ENCODE measurements around the gene UBASH3A. TPM values are rescaled to one million over a fixed set of nuclear protein-coding genes. Genes with fewer than 3 reads are reported as not detected.

UBASH3A gene
- total and polyA plus RNA-seq, 4 donors = 0.58 to 0.88 (median 0.67) TPM

DNA sequence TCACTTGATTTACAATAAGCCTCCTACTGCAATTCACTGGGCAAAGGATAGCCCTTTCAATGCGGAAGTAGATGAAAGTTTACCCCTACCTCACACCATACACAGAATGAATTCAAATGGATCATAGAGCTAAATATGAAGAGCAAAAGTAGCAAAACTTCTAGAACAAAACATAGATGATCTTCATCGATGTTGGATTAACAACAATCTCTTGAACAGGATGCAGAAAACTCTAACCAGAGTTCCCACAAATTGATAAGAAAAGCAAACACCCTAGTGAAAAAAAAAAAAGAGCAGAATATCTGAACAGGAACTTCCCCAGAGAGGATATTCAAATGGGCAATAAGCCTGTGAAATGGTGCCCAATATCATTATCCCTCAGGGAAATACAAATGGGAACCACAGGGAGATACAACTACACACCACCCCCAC, 1.9 kb upstream of the UBASH3A start:
- Histone ChIP-seq H3K27ac (ENCODE audit: low read depth in 1 of 2, low read length in 1 of 2) (no peak overlapping the region), H3K4me1 (ENCODE audit: control insufficient read depth in 5 of 5, insufficient read depth in 5 of 5, low read length in 5 of 5) (no peaks in the 10 kb centered on the region), H3K9ac (ENCODE audit: insufficient read depth in 1 of 2, low read length in 2 of 2) (no peak overlapping the region), H3K36me3 (ENCODE audit: control insufficient read depth in 4 of 4, insufficient read depth in 4 of 4, low read length in 4 of 4) (no peaks in the 10 kb centered on the region), H3K27me3 (ENCODE audit: control insufficient read depth in 3 of 3, insufficient read depth in 3 of 3, low read length in 2 of 3) (no peaks in the 10 kb centered on the region), H3K9me3 (ENCODE audit: control insufficient read depth in 4 of 4, insufficient read depth in 3 of 4, low read length in 3 of 4) (peaks cover 0 to 3% (median 0%) of the 10 kb centered on the region in 4 donors), H3K4me3 (no peak overlapping the region)
- 72 to 87% methylated on average over 2 of the region's 2 CpGs for WGBS, 2 donors
- DNase-seq (no peak), ATAC-seq (ENCODE audit: insufficient read depth, low FRiP score) (no peak)
- TF ChIP-seq, protein P1, sequence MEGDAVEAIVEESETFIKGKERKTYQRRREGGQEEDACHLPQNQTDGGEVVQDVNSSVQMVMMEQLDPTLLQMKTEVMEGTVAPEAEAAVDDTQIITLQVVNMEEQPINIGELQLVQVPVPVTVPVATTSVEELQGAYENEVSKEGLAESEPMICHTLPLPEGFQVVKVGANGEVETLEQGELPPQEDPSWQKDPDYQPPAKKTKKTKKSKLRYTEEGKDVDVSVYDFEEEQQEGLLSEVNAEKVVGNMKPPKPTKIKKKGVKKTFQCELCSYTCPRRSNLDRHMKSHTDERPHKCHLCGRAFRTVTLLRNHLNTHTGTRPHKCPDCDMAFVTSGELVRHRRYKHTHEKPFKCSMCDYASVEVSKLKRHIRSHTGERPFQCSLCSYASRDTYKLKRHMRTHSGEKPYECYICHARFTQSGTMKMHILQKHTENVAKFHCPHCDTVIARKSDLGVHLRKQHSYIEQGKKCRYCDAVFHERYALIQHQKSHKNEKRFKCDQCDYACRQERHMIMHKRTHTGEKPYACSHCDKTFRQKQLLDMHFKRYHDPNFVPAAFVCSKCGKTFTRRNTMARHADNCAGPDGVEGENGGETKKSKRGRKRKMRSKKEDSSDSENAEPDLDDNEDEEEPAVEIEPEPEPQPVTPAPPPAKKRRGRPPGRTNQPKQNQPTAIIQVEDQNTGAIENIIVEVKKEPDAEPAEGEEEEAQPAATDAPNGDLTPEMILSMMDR (IDR thresholded peaks at IDR 0.05; ENCODE audit: control extremely low read depth, extremely low read depth) = no peak

DNA sequence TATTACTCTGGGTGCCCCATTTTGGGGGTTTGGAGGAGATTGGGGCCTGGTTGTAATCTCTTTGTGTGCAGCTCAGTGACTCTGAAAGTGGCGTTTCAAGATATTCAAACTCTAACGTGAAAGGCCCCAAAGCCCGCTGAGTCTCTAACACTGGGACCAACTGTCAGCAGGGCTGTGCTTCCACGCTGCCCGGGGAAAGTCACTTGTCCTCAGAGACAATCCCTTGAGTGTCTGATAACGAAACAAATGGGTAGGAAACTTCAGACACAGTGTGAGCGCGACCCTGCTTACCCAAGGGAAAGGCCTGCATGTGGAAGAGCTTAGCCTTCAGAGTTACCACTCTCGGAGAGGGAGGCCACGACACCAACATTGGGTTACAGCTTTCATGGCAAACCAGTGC, 837 bp downstream of the UBASH3A start:
- ATAC-seq (ENCODE audit: insufficient read depth, low FRiP score) = no peak
- WGBS, 2 donors = 83 to 90% methylated on average over 10 of the region's 10 CpGs

DNA sequence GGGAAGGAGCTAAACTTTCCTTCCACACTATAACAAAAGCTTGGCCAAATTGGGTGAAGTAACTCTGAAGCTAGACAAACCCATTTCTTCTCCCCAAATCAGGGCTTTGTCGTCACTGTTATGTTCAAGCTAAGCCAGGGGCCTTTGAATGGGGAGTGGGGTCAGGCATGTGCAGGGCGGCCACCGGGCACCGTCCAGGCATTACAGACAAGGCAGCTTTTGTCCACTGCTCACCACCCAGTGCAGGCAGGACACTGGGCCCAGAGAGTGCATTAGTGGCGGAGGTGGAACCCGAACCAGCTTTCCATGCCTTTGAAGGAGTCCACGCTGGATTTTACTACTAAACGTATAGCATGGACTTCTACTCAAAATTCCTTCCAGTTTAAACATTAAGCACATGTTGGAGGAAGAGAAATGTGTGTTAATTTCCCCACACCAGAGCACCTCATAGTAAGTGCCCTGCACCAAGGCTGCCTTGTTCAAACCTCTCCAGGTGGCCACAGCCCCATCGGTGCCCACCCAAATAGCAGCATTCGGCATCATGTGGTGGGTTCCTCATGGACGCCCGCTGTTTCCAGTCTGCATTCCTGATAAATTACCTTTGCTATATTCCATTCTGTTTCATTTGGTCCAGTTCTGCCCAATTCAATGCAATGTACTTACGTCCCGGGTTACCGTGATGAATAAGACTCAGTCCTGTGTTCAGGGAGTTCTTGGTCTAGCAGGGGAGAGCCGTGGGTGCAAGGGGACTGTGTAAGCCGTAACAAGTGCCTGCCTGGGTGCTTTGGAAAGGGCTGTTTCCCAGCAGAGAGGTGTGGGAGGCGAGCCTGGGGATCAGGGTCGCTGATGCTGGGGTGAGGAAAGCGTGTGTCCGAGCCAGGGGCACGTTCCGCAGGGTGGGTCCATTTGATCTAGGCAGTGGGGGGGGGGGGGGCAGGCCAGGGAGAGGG, 1.6 kb downstream of the UBASH3A start:
- ATAC-seq (ENCODE audit: insufficient read depth, low FRiP score) (no peak), DNase-seq (no peak)
- Histone ChIP-seq H3K4me1 (ENCODE audit: control insufficient read depth in 5 of 5, insufficient read depth in 5 of 5, low read length in 5 of 5) (no peaks in the 10 kb centered on the region), H3K27me3 (ENCODE audit: control insufficient read depth in 3 of 3, insufficient read depth in 3 of 3, low read length in 2 of 3) (no peaks in the 10 kb centered on the region), H3K36me3 (ENCODE audit: control insufficient read depth in 4 of 4, insufficient read depth in 4 of 4, low read length in 4 of 4) (no peaks in the 10 kb centered on the region), H3K27ac (ENCODE audit: low read depth in 1 of 2, low read length in 1 of 2) (no peak overlapping the region), H3K4me3 (no peak overlapping the region), H3K9me3 (ENCODE audit: control insufficient read depth in 4 of 4, insufficient read depth in 3 of 4, low read length in 3 of 4) (peaks cover 0 to 3% (median 0%) of the 10 kb centered on the region in 4 donors), H3K9ac (ENCODE audit: insufficient read depth in 1 of 2, low read length in 2 of 2) (no peak overlapping the region)
- TF ChIP-seq, protein P1 (IDR thresholded peaks at IDR 0.05; ENCODE audit: control extremely low read depth, extremely low read depth) = no peak
- 88 to 96% methylated on average over 23 of the region's 23 CpGs for WGBS, 2 donors

More for the DNA sequence above, 837 bp downstream of the UBASH3A start:
- H3K36me3 ChIP-seq (ENCODE audit: control insufficient read depth in 4 of 4, insufficient read depth in 4 of 4, low read length in 4 of 4) = no peaks in the 10 kb centered on the region
- H3K4me1 ChIP-seq (ENCODE audit: control insufficient read depth in 5 of 5, insufficient read depth in 5 of 5, low read length in 5 of 5) = no peaks in the 10 kb centered on the region
- H3K27ac ChIP-seq (ENCODE audit: low read depth in 1 of 2, low read length in 1 of 2) = no peak overlapping the region
- no peaks in the 10 kb centered on the region for H3K27me3 ChIP-seq (ENCODE audit: control insufficient read depth in 3 of 3, insufficient read depth in 3 of 3, low read length in 2 of 3)
- no peak for DNase-seq
- TF ChIP-seq, protein P1 (IDR thresholded peaks at IDR 0.05; ENCODE audit: control extremely low read depth, extremely low read depth) = no peak
- no peak overlapping the region for H3K4me3 ChIP-seq
- peaks cover 0 to 3% (median 0%) of the 10 kb centered on the region in 4 donors for H3K9me3 ChIP-seq (ENCODE audit: control insufficient read depth in 4 of 4, insufficient read depth in 3 of 4, low read length in 3 of 4)
- no peak overlapping the region for H3K9ac ChIP-seq (ENCODE audit: insufficient read depth in 1 of 2, low read length in 2 of 2)
